ENCODE measurements around the gene LBP. TPM values are rescaled to one million over a fixed set of nuclear protein-coding genes. Genes with fewer than 3 reads are reported as not detected.

LBP gene
- polyA plus RNA-seq, 1 donor from 2014 or later, result not detected

DNA sequence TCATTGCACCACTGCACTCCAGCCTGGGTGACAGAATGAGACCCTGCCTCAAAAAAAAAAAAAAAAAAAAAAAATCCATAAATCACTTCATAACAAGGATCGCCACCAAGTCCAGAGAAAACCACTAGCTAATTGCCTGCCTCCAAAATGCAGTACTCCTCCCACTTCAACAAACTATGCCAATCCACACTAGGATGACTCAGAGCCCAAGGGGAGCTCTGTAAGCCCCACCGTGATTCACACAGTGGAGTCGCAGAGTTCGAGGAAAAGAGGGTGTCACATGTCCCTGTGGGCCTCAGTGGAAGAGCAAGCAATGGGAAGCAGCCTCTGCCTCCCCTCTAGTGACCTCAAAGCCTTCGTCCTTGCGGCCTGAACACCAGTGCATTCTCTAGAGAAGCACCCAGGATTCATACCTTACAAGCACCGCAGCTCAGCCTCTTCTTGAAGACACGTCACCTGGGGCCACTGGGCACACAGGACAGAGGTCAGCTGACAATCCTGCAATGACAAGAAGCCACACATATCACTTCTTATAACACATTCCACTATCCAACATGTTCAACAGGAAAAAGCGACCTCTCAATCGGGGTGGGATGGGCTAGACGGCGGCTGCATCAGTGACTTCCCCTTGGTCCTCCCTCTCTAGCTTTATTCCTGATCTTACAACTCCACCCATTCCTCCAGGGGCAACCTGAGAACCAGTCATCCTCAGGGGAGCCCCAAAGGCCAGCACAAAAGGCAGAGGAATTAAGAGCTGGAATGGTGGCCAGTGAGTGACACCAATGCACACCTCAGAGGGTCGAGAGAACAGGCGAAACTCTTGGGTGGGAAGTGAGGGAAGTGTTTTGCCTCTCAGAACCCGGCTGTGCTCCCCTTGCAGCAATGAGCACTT is 80.0 kb downstream of the LBP start:
- no peaks in the 10 kb centered on the region for H3F3A ChIP-seq (ENCODE audit: insufficient read depth, low read length, poor library complexity, severe bottlenecking)
- no peaks in the 10 kb centered on the region for H3K9me2 ChIP-seq (ENCODE audit: insufficient read depth, low read length)
- H3K9me3 ChIP-seq (ENCODE audit: low read length), result no peaks in the 10 kb centered on the region
- no peaks in the 10 kb centered on the region for H3K79me2 ChIP-seq (replicated peaks; ENCODE audit: insufficient read depth, low read length)
- no peak overlapping the region for H3K4me2 ChIP-seq (ENCODE audit: low read length)
- TF ChIP-seq RAD21 (conservative IDR thresholded peaks at IDR 0.05), result no peak
- TF ChIP-seq MXI1 (conservative IDR thresholded peaks at IDR 0.05; ENCODE audit: poor library complexity, severe bottlenecking), result no peak
- TF ChIP-seq, protein P1, sequence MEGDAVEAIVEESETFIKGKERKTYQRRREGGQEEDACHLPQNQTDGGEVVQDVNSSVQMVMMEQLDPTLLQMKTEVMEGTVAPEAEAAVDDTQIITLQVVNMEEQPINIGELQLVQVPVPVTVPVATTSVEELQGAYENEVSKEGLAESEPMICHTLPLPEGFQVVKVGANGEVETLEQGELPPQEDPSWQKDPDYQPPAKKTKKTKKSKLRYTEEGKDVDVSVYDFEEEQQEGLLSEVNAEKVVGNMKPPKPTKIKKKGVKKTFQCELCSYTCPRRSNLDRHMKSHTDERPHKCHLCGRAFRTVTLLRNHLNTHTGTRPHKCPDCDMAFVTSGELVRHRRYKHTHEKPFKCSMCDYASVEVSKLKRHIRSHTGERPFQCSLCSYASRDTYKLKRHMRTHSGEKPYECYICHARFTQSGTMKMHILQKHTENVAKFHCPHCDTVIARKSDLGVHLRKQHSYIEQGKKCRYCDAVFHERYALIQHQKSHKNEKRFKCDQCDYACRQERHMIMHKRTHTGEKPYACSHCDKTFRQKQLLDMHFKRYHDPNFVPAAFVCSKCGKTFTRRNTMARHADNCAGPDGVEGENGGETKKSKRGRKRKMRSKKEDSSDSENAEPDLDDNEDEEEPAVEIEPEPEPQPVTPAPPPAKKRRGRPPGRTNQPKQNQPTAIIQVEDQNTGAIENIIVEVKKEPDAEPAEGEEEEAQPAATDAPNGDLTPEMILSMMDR (IDR thresholded peaks at IDR 0.05; ENCODE audit: poor library complexity, severe bottlenecking), result no peak
- TF ChIP-seq SMC3 (conservative IDR thresholded peaks at IDR 0.05; ENCODE audit: poor library complexity), result no peak
- TF ChIP-seq, protein P2, sequence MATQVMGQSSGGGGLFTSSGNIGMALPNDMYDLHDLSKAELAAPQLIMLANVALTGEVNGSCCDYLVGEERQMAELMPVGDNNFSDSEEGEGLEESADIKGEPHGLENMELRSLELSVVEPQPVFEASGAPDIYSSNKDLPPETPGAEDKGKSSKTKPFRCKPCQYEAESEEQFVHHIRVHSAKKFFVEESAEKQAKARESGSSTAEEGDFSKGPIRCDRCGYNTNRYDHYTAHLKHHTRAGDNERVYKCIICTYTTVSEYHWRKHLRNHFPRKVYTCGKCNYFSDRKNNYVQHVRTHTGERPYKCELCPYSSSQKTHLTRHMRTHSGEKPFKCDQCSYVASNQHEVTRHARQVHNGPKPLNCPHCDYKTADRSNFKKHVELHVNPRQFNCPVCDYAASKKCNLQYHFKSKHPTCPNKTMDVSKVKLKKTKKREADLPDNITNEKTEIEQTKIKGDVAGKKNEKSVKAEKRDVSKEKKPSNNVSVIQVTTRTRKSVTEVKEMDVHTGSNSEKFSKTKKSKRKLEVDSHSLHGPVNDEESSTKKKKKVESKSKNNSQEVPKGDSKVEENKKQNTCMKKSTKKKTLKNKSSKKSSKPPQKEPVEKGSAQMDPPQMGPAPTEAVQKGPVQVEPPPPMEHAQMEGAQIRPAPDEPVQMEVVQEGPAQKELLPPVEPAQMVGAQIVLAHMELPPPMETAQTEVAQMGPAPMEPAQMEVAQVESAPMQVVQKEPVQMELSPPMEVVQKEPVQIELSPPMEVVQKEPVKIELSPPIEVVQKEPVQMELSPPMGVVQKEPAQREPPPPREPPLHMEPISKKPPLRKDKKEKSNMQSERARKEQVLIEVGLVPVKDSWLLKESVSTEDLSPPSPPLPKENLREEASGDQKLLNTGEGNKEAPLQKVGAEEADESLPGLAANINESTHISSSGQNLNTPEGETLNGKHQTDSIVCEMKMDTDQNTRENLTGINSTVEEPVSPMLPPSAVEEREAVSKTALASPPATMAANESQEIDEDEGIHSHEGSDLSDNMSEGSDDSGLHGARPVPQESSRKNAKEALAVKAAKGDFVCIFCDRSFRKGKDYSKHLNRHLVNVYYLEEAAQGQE (IDR thresholded peaks at IDR 0.05; ENCODE audit: borderline replicate concordance), result no peak
- no peak for TF ChIP-seq TAF1 (IDR thresholded peaks at IDR 0.05; ENCODE audit: low read depth)
- no peak for TF ChIP-seq EZH2 (IDR thresholded peaks at IDR 0.05; ENCODE audit: borderline replicate concordance, insufficient read depth, low read length, poor library complexity, severe bottlenecking)
- no peak for TF ChIP-seq POLR2AphosphoS5 (IDR thresholded peaks at IDR 0.05)
- H3K27ac ChIP-seq (ENCODE audit: low read length), result no peak overlapping the region
- H3K27me3 ChIP-seq (ENCODE audit: insufficient read depth, low read depth, low read length), result no peaks in the 10 kb centered on the region
- H4K20me1 ChIP-seq (ENCODE audit: insufficient read depth), result no peaks in the 10 kb centered on the region
- H3K36me3 ChIP-seq (ENCODE audit: insufficient read depth, low read length), result no peaks in the 10 kb centered on the region
- H2AFZ ChIP-seq (ENCODE audit: low read depth, low read length), result no peak overlapping the region
- no peak overlapping the region for H3K4me3 ChIP-seq (ENCODE audit: low read length)
- H3K9ac ChIP-seq (ENCODE audit: low read length), result no peak overlapping the region

Small RNAs within 50 kb of the gene (small RNA-seq; reads per million reads assigned to genes)
- gene RF00056, result 0 to 0.08 (median 0) reads per million in 3 experiments
- gene SNORA71B, result 1,196 to 1,488 (median 1,279) reads per million in 3 experiments

Other genes starting within 250 kb of the LBP start
- not detected in 2 replicates for gene TGM2, start 181.2 kb upstream of the LBP start, polyA plus RNA-seq
- 1.3 TPM in 1 of 2 replicates, not detected in the other for gene KIAA1755, start 85.7 kb upstream of the LBP start, polyA plus RNA-seq
- gene BPI, start 42.3 kb upstream of the LBP start, polyA plus RNA-seq, result not detected in 2 replicates
- gene SNHG17, start 88.8 kb downstream of the LBP start, polyA plus RNA-seq, result 20.4 and 23.1 TPM in 2 replicates
- 30.0 TPM in 2 replicates for gene RALGAPB, start 126.4 kb downstream of the LBP start, polyA plus RNA-seq
- gene ADIG, start 234.7 kb downstream of the LBP start, polyA plus RNA-seq, result not detected in 2 replicates

All from neural cell (in vitro differentiated cells).